ENCODE data around the gene GCSH. TPM values are rescaled to one million over a fixed set of nuclear protein-coding genes. Genes with fewer than 3 reads are reported as not detected.

GCSH gene
- 19.2 and 23.0 TPM in 2 replicates for total RNA-seq
- long read RNA-seq, transcript GCSH-201 (5 exons, 1,597 nt), result major isoform, 59 of 63 reads
- long read RNA-seq, partial matches to known transcripts, result 0 of 63 reads
- long read RNA-seq, other reads (novel, unspliced or antisense), result 2 of 63 reads

DNA sequence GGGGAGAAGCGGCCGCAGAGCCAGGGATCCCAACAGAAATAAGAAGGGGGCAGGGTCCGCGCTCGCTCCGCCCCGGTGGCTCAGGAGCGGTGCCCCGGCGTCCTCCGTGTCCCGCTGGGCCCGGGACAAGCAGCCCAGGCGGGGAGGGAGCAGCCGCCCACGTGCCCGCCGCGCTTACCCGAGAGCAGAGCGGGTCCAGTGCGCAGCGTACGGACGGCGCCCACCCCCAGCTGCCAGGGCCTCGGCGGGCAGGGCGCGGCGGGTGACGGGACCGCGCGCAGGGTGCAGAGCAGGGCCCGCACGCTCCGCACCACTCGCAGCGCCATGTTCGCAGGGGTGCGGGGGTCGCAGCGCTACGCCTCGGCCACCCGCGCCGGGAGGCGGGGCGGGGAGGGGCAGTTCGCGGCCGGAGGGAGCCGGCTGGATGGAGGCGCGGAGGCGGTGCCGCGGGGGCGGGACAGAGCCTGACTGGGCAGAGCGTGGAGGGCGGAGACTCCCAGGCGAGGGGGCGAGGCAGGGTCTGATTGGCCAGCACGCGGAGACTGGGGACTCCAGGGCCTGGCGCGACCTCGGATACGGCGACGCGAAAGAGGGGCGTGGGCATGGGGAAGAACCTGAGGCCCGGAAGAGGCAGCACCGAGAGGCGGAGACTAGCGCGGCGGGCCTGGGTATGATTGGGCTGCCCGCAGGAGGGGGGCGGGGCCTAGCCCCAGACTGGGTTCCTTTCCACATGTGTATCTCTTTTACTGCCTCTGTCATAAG, at the start of gene GCSH:
TSS of gene GCSH (minus strand) at position 443 of the 762 bp plus-strand sequence. CDS start at position 326, 117 bp downstream.
- DNase-seq (ENCODE audit: extremely low spot score, unreplicated experiment), result peak; percentile 100
- peak within 1 kb of the TSS; percentile 62 for H3K27ac Mint-ChIP-seq (ENCODE audit: unreplicated experiment)
- peaks cover 14% of the 10 kb centered on the region for H3K4me1 Mint-ChIP-seq (ENCODE audit: unreplicated experiment)
- H3K36me3 Mint-ChIP-seq (ENCODE audit: unreplicated experiment), result no peaks in the 10 kb centered on the region
- H3K4me3 Mint-ChIP-seq (ENCODE audit: unreplicated experiment), result peak within 1 kb of the TSS; percentile 77
- H3K9me3 Mint-ChIP-seq (ENCODE audit: unreplicated experiment), result no peaks in the 10 kb centered on the region
- TF ChIP-seq, protein P1, sequence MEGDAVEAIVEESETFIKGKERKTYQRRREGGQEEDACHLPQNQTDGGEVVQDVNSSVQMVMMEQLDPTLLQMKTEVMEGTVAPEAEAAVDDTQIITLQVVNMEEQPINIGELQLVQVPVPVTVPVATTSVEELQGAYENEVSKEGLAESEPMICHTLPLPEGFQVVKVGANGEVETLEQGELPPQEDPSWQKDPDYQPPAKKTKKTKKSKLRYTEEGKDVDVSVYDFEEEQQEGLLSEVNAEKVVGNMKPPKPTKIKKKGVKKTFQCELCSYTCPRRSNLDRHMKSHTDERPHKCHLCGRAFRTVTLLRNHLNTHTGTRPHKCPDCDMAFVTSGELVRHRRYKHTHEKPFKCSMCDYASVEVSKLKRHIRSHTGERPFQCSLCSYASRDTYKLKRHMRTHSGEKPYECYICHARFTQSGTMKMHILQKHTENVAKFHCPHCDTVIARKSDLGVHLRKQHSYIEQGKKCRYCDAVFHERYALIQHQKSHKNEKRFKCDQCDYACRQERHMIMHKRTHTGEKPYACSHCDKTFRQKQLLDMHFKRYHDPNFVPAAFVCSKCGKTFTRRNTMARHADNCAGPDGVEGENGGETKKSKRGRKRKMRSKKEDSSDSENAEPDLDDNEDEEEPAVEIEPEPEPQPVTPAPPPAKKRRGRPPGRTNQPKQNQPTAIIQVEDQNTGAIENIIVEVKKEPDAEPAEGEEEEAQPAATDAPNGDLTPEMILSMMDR (IDR thresholded peaks at IDR 0.05), result no peak
- no peaks in the 10 kb centered on the region for H3K27me3 Mint-ChIP-seq (ENCODE audit: unreplicated experiment)

DNA sequence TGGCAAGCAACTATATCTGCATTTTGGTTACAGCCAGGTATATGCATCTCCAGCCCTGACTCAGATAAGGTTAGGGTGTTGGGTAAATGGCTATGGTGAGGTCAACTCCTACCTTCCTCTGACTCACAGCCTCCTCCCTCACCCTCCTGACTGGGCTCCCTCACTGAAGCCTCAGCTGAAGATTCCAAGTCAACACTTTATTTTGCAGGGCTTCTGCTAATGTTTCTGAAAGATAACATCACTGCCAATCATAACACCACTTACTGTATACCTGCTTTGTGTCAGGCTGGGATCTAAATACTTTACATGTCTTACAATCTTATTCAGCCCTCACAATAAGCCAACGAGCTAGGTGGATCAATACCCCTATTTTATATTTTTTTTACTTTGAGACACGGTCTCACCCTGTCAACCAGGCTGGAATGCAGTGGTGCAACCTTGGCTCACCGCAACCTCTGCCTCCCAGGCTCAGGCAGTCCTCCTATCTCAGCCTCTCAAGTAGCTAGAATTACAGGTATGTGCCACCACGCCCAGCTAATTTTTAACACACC, 47.8 kb upstream of the GCSH start:
- Mint-ChIP-seq H3K27me3 (ENCODE audit: unreplicated experiment) (peaks cover 16% of the 10 kb centered on the region), H3K36me3 (ENCODE audit: unreplicated experiment) (no peaks in the 10 kb centered on the region), H3K4me3 (ENCODE audit: unreplicated experiment) (no peak overlapping the region), H3K27ac (ENCODE audit: unreplicated experiment) (no peak overlapping the region), H3K4me1 (ENCODE audit: unreplicated experiment) (no peaks in the 10 kb centered on the region), H3K9me3 (ENCODE audit: unreplicated experiment) (no peaks in the 10 kb centered on the region)
- TF ChIP-seq, protein P1 (IDR thresholded peaks at IDR 0.05), result no peak
- DNase-seq (ENCODE audit: extremely low spot score, unreplicated experiment), result no peak

GRCh38 chr16:81142864-81143263, 46.7 kb upstream of the GCSH start:
- TF ChIP-seq, protein P1 (IDR thresholded peaks at IDR 0.05), result no peak
- Mint-ChIP-seq H3K27me3 (ENCODE audit: unreplicated experiment) (peaks cover 16% of the 10 kb centered on the region), H3K36me3 (ENCODE audit: unreplicated experiment) (no peaks in the 10 kb centered on the region), H3K4me3 (ENCODE audit: unreplicated experiment) (no peak overlapping the region), H3K27ac (ENCODE audit: unreplicated experiment) (no peak overlapping the region), H3K4me1 (ENCODE audit: unreplicated experiment) (no peaks in the 10 kb centered on the region), H3K9me3 (ENCODE audit: unreplicated experiment) (no peaks in the 10 kb centered on the region)
- no peak for DNase-seq (ENCODE audit: extremely low spot score, unreplicated experiment)

DNA sequence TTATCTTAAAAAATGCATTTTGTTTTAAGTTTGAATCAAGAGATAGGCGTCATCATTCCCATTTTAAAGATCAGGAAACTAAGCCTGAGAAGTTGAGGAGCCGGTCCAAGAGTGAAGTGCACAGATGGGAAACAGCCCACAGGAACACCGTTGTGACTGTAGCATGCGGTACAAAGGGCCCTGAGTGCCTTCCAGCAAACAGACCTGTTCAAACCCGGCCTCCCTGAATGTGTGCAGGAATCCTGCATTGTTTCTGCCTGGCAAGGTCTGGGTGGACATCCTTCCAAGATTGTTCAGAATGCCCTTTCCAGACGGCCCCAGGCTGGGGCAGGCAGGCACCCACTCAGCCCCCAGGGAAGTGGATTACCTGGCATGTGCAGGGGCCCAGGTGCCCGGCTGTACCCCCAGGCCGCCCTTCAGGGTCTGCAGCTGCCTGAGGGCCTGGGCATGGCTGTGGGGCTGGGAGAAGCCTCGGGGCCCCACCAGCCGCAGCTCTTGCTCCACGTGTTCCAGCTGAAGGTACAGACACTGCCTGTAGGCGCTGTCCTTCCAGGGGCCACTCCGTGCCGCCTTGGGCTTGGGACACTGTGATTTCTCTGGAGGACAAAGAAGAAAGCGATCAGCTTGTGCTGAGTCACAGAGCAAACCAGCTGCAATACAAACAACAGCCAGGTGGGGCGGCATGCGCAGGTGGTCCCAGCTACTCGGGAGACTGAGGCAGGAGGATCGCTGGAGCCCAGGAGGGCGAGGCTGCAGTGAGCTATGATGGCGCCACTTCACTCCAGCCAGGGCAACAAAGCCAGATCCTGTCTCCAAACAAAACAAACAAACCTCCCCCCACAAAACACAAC, 45.0 kb upstream of the GCSH start:
- Mint-ChIP-seq H3K27me3 (ENCODE audit: unreplicated experiment) (peaks cover 15% of the 10 kb centered on the region), H3K9me3 (ENCODE audit: unreplicated experiment) (no peaks in the 10 kb centered on the region), H3K4me3 (ENCODE audit: unreplicated experiment) (no peak overlapping the region)

More for the DNA sequence above, 45.0 kb upstream of the GCSH start:
- Mint-ChIP-seq H3K4me1 (ENCODE audit: unreplicated experiment) (peaks cover 10% of the 10 kb centered on the region), H3K27ac (ENCODE audit: unreplicated experiment) (no peak overlapping the region), H3K36me3 (ENCODE audit: unreplicated experiment) (no peaks in the 10 kb centered on the region)
- DNase-seq (ENCODE audit: extremely low spot score, unreplicated experiment), result no peak
- TF ChIP-seq, protein P1 (IDR thresholded peaks at IDR 0.05), result peak; percentile 16

Measured in osteocyte (in vitro differentiated cells).